Measurements from ENCODE around the gene BNC2.

The BNC2 gene

GRCh38 chr9:16725066-16725465 lies 145.4 kb downstream of the BNC2 start:
- H3K9me3 ChIP-seq (ENCODE audit: control insufficient read depth, low read length), result no peaks in the 10 kb centered on the region
- H3K36me3 ChIP-seq (ENCODE audit: control insufficient read depth, insufficient read depth, low read length), result no peaks in the 10 kb centered on the region
- no peak overlapping the region for H2AFZ ChIP-seq
- H3K4me2 ChIP-seq (ENCODE audit: low read length), result no peak overlapping the region
- no peaks in the 10 kb centered on the region for H3K27me3 ChIP-seq (ENCODE audit: control insufficient read depth, insufficient read depth, low read length)
- no peak overlapping the region for H3K4me3 ChIP-seq (ENCODE audit: low read depth, low read length)
- no peak for TF ChIP-seq CTCF (IDR thresholded peaks at IDR 0.05)
- no peak overlapping the region for H3K27ac ChIP-seq
- no peaks in the 10 kb centered on the region for H3K79me2 ChIP-seq
- H3K4me1 ChIP-seq, result no peaks in the 10 kb centered on the region
- H3K9ac ChIP-seq, result no peak overlapping the region

- Histone ChIP-seq H3K9me3 (ENCODE audit: control insufficient read depth, low read length) (no peaks in the 10 kb centered on the region), H3K27ac (no peak overlapping the region), H3K36me3 (ENCODE audit: control insufficient read depth, insufficient read depth, low read length) (no peaks in the 10 kb centered on the region), H3K79me2 (no peaks in the 10 kb centered on the region), H3K4me1 (no peaks in the 10 kb centered on the region), H3K4me3 (ENCODE audit: low read depth, low read length) (no peak overlapping the region), H3K27me3 (ENCODE audit: control insufficient read depth, insufficient read depth, low read length) (no peaks in the 10 kb centered on the region), H3K4me2 (ENCODE audit: low read length) (no peak overlapping the region), H2AFZ (no peak overlapping the region), H3K9ac (no peak overlapping the region)
- no peak for TF ChIP-seq CTCF (IDR thresholded peaks at IDR 0.05)
These were observed 148.5 kb downstream of the BNC2 start for GRCh38 chr9:16721972-16722371.

- Histone ChIP-seq H3K4me2 (ENCODE audit: low read length) (no peak overlapping the region), H3K27me3 (ENCODE audit: control insufficient read depth, insufficient read depth, low read length) (no peaks in the 10 kb centered on the region), H3K36me3 (ENCODE audit: control insufficient read depth, insufficient read depth, low read length) (no peaks in the 10 kb centered on the region), H3K4me3 (ENCODE audit: low read depth, low read length) (no peak overlapping the region), H3K27ac (no peak overlapping the region), H3K79me2 (no peaks in the 10 kb centered on the region), H3K4me1 (no peaks in the 10 kb centered on the region), H2AFZ (no peak overlapping the region), H3K9me3 (ENCODE audit: control insufficient read depth, low read length) (no peaks in the 10 kb centered on the region), H3K9ac (no peak overlapping the region)
- TF ChIP-seq CTCF (IDR thresholded peaks at IDR 0.05), result no peak
These were observed 150.1 kb downstream of the BNC2 start for GRCh38 chr9:16720386-16720785.

GRCh38 chr9:16719921-16720320 lies 150.5 kb downstream of the BNC2 start:
- Histone ChIP-seq H3K9me3 (ENCODE audit: control insufficient read depth, low read length) (no peaks in the 10 kb centered on the region), H3K4me2 (ENCODE audit: low read length) (no peak overlapping the region), H3K36me3 (ENCODE audit: control insufficient read depth, insufficient read depth, low read length) (no peaks in the 10 kb centered on the region), H3K27me3 (ENCODE audit: control insufficient read depth, insufficient read depth, low read length) (no peaks in the 10 kb centered on the region), H3K4me3 (ENCODE audit: low read depth, low read length) (no peak overlapping the region), H3K4me1 (no peaks in the 10 kb centered on the region), H3K79me2 (no peaks in the 10 kb centered on the region), H3K9ac (no peak overlapping the region), H3K27ac (no peak overlapping the region), H2AFZ (no peak overlapping the region)
- TF ChIP-seq CTCF (IDR thresholded peaks at IDR 0.05), result no peak

- no peaks in the 10 kb centered on the region for H3K27me3 ChIP-seq (ENCODE audit: control insufficient read depth, insufficient read depth, low read length)
- H3K79me2 ChIP-seq, result no peaks in the 10 kb centered on the region
- no peak overlapping the region for H3K27ac ChIP-seq
- TF ChIP-seq CTCF (IDR thresholded peaks at IDR 0.05), result no peak
- H3K9me3 ChIP-seq (ENCODE audit: control insufficient read depth, low read length), result no peaks in the 10 kb centered on the region
- no peaks in the 10 kb centered on the region for H3K4me1 ChIP-seq
- no peak overlapping the region for H2AFZ ChIP-seq
- no peak overlapping the region for H3K9ac ChIP-seq
- no peak overlapping the region for H3K4me3 ChIP-seq (ENCODE audit: low read depth, low read length)
- H3K4me2 ChIP-seq (ENCODE audit: low read length), result no peak overlapping the region
- no peaks in the 10 kb centered on the region for H3K36me3 ChIP-seq (ENCODE audit: control insufficient read depth, insufficient read depth, low read length)
These were observed 151.5 kb downstream of the BNC2 start for GRCh38 chr9:16718952-16719351.

All from parathyroid adenoma (tissue), 2 donors.